Measurements from ENCODE around the gene ERC2.
"Not testable (repeated sequence)": the region's sequence is repeated elsewhere in the genome, so short reads cannot be mapped to it uniquely, and the experiment has no call there.

Gene ERC2

DNA sequence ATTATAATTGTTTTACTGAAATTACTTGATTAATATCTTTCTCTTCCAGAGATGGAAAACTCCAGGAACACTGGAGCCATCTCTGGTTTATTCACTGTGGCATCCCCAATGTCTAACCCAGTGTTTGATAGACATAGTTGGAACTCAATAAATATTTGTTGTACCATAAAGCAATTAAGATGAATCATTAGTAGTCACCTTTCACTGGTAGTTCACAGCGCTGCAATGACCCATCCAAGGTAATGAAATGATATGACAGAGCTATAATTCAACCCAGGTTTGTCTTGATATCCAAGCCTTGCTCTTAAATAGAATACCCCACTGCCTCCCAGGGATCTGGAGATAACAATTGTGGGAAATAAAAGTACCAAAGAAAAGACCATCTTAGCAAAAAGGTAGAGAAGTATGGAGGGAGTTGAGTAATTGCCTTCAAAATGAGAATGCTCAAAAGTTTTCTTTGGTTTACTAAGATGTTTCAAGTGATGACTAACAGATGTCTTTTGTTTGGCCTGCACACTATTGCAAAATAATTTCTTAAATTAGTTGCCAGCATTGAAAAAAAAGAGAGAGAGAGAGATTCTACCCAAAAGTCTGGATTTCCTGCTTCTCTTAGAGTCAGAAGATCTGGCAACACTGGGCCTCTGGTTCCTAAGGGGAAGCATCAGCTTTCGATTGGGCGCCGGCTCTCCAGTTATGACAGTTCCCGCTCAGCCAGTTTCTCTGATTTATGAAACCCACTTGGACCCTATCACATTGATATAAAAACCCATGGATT lies 348.5 kb downstream of the ERC2 start:
- DNase-seq (ENCODE audit: low read depth): no peak

DNA sequence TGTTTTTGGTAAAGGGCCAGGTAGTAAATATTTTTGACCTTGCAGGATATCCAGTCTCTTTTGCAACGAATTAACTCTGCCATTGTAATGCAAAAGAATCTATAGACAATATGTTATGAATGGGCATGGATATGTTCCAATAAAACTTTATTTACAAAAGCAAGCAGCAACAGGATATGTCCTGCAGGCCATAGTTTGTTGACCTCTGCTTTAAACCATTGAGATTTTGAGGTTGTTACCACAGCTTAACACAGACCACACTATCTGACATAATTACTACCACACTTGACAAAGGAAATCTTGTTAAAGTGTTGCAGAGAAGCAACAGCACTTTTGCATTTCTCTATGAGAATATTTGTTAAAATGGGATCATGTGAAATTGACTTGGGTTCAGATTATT lies 349.3 kb downstream of the ERC2 start:
- DNase-seq (ENCODE audit: low read depth): no peak

DNA sequence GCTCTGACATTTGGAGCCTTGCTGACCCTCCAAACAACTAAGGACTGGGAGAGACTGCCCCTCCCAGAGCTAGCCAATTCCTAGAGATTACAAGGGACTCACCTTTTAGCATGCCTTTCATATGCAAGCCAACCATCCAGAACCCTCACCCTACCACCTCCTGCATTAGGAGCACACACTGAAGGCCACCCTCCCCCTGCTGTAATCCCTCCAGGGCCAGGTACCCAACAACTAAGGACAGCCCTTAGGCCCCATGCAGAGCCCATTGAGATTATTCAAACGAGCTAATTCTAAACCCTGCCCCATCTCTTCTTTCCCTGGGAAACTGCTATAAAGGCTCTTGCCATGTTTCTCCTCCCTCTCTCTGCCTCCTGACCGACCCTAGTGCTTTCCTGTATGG lies 352.6 kb downstream of the ERC2 start:
- no peak for DNase-seq (ENCODE audit: low read depth)

DNA sequence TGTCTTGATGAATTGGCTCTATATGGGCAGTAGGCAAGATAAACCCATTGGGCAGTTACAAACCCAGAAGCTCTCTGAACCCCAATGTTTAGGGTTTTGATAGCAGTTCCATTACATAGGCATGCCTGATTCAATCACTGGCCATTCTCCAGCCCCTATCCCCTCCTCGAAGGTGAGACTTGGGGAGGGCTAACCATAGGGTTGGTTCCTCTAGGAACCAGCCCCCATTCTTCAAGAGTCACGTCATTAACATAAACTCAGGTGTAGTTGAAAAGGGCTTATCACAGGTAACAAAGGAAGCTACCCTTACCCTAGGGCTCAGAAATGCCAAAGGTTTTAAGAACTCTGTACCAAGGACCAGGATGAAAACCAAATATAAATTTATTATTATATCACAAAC lies 353.1 kb downstream of the ERC2 start:
- no peak for DNase-seq (ENCODE audit: low read depth)

DNA sequence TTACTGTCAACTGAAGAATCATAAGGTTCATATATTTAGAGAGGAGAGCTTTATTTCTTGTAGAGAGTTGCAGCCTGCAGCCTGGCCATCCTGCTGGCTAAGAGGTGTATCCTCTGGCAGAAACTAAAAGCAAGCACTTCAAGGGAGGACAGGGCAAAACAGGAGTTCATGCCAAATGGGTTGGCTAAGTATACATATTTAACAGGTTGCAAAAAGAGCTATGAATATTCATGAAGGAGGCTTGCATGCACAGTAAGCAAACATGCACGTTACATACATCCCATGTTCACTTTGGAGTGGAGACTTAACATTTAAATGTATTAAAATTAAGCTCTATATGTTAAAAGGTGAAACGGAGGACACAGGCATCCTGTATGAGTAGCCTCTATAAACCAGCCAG lies 354.4 kb downstream of the ERC2 start:
- DNase-seq (ENCODE audit: low read depth): no peak

DNA sequence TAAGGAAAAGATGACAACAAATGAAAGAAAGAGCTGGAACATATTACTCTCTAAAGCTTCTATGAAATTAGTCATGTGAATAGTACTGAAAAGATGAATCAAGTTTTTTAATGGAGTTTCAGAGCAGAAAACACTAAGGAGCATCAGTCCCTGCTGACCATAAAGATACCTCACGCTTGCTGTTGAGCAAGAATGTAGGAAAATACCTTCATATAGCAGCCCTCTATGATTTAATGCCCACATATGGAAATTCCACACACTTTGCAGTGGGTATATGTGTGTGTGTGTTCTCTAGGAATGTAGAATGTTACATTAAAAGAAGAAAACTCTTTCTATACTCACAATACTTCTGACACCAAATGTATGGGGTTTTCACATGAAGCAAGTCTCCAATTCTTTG lies 355.0 kb downstream of the ERC2 start:
- DNase-seq (ENCODE audit: low read depth): no peak

DNA sequence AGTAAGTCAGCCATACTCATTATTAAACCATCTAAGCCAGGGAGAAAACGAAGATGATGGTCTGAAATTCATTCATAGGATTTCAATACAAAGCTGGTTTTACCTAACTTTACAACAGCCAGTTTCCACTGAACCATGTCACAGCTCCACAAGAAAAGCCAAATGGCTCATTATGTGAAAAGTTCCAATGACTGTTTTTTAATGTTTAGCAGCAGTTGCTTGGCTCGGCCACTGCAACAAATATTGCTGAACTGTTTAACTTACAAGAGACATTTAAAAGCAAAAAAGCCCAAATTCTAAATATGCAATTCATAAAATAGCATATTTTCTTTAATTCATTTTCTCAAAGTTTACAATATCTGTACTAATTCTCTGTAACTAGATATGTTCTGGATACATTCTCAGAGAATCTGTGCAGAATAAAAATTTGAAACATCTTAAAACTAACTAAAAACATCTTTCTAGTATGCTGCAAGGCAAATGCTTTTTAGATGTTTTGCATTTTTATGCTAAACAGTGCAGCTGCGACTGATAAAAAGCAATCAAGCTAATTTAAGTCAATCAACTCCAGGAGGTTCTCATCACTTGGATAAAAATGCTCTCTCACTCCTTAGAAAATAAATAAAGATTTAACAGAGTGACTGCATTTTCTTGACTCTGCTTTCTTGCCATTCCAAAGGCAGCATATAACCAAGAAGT lies 356.5 kb downstream of the ERC2 start:
- no peak for DNase-seq (ENCODE audit: low read depth)

DNA sequence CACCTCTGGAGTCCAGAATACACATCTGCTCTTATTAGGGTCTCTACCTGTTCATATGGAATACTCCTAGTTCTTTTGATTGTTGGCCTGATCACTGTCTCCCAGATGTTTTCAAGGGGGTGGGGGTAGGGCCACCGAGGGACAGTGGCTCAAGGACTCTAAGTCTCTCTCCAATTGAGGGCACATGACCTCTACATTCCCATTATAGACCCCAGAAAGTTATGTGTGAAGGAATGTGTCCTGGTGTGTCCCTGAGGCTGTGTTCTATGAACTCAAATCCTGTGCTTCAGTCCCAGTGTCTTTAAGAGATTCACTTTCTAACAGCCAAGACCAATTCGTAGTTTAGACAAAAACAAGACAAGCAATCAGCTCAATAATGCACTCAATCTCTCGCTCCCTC lies 357.4 kb downstream of the ERC2 start:
- no peak for DNase-seq (ENCODE audit: low read depth)

DNA sequence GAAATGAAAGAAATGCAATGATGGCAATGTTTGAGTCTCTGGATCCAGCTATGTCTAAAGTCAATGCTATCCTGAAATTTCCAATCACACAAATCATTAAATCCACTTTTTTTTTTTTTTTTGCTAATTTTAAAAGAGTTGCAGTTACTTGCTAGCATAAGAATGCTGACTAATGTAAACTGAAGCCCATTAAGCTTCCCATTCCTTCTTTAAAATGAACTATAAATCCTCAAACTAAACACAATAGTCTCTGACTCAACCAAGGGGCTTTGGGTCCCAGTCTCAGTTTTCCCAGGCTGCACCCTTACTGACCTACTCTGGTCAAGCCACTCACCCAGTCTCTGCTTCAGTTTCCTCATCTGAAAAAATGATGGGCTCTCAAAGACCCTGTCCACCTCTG lies 361.1 kb downstream of the ERC2 start:
- no peak for DNase-seq (ENCODE audit: low read depth)

DNA sequence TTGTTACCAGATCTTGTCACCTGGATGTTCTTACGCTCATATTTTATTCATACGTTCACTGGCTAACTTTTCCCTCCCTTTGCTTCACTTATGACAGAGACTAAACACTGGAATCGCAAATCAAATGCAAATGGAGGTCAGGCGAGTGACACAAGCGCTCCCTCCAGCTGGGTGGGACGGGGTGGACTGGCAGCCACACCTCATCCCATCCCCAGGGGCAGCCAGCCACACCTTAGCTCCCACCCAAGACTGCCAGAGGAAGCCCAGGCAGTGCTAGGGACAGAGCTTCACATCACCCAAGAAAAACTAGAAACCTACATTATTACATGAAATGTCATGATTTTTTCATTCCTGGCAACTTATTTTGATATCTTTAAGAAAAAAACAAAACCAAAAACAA lies 366.2 kb downstream of the ERC2 start:
- no peak for DNase-seq (ENCODE audit: low read depth)

DNA sequence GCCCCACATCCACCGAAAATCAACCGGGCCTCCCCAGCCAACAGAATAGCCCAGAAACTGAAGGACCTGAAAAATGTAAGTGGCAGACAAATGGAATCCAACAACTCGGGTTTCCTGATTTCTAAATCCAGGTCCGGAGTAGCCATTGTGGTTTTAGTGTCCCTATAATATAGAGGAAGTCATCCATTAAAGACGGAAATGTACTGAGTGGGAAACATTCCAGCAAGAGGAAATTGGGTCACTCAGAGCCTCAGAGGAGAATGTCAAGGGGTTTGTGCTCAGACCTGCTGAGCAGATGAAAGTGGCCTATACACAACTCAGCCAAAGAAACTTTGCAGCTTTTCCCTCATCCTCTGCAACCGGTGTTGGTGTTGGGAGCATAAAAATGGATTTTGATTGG lies 366.7 kb downstream of the ERC2 start:
- DNase-seq (ENCODE audit: low read depth): no peak

DNA sequence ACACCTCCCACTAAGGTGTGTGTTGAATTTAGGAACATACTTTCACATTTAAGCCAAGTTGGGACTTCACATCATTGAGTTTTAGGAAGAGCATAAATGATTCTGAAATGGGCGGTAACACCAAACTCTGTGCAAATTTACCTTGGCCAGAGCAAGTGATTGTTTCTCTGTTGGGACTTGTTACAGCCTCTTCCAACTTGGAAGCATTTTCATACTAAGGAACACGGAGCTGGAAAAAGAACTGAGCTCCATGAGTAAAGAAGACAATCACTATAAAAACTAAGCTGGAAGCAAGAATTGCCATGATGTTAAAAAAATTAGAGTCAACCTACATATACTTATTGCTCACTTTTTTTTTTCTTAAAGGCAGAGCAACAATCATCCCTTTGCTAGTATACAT lies 371.3 kb downstream of the ERC2 start:
- no peak for DNase-seq (ENCODE audit: low read depth)

DNA sequence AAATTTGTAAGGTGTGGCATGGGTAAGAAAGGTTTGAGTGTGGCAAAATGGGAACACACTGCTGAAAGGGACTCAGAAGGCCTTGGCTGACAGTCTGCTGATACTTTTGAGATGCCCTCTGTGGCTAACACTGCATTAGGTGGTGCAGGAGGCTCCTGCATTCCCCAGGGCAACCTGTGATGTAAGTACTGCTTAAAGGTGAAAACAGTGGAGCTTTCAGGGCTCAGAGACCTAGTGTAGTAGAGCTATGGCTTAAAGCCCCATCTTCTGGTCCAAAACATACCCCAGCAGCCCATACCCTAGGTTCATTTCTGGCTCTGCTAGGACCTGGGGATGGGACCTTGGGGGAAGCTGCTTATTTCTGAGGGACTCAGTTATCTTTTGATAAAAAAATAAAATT lies 374.1 kb downstream of the ERC2 start:
- no peak for DNase-seq (ENCODE audit: low read depth)

DNA sequence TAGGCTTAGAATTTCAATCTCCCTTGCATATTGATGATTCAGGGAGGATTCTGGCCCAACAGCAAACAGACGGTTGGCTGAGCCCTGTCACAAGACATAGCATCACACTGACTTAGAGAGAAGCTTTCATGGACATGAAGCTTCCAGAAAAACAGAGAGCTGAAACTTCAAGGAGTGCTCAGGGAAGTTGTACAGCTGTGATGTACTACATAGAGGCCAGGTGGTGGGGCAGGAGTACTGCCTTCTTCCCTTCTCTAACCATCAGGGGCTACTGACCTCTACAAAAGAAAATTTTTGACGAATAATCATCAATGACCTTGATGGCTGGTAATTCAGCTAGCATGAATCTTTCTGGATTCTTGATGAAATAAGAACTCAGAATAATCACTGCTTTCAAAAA lies 378.5 kb downstream of the ERC2 start:
- no peak for DNase-seq (ENCODE audit: low read depth)

DNA sequence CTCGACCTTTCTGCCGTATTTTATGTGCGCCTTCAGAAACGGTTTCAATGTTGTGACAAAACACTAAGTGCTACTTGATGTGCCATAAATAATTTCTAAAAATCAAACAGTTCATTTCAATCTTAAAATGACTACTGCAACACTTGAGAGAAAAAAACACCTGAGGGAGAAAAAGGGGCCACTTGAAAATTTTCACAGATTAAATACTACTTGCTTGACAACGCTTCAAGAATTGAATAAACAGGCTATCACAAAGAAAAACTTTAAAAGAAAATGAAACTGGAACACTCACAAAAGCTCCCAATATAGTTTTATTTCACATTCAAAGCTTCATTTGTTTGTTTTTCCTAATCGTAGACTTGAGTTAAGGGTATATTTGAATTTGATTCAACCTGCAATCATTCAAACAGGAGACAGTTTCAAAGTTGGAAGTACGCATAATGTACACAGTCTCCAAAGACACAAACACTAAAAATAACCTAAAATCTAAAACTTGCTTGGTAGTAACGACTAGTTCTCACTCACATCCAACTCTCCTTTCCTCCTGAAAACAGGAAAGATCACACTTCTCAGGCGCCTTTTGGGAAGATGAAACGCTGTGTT lies 380.7 kb downstream of the ERC2 start:
- DNase-seq (ENCODE audit: low read depth): no peak

DNA sequence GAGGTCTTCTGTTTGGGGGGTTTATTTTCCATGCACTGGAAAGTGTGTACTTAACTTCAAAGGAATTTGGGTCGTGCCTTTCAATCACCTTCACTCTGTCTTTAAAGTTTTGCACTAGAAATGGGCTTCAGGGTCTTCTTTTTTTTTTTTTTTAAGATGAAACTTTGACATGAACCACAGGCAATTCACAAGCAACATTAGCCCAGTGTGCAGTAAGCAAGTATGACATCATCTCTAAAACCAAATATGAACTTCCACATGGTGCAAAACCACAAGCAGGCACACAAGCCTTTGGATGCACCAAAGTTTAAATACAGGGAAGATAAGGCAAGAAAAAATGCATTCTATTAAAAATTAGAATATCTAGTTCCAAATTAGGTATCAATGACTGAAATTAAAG lies 381.9 kb downstream of the ERC2 start:
- DNase-seq (ENCODE audit: low read depth): no peak

DNA sequence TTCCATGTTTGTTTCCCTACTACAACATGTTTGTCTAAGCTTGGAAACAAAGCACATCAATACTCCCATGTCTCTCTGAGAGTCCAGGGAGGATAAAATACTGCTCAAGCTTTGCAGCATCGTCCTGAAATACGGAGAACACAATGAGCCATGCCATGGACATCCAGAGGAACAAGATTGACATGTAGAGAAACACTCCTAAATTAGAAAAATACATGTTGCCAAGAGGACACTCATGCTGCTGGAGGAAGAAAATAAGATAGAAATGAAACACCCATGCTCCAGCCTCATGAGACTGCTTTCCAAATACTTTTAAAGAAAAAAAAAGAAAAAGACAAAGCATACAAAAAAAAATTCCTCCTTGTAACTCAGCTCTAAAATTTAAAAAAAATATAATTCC lies 387.0 kb downstream of the ERC2 start:
- no peak for DNase-seq (ENCODE audit: low read depth)

DNA sequence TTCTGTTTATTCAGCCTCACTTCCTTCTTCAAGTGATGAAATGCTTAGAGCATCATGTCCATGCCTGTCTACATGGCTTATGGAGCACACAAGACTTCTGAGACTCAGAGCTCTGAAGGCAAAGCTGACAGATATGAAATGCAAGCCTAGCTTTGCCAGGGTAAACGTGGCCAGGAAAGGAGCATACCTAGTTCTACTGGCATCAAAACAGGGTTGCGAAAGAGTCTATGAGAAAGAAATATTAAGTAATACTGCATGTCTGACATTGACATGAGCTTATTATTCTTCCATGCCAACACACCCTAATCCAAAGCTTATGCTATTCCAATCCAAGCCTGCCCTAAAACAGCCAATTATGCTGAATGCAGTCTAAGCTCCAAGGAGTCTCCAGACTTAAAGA lies 391.5 kb downstream of the ERC2 start:
- no peak for DNase-seq (ENCODE audit: low read depth)

DNA sequence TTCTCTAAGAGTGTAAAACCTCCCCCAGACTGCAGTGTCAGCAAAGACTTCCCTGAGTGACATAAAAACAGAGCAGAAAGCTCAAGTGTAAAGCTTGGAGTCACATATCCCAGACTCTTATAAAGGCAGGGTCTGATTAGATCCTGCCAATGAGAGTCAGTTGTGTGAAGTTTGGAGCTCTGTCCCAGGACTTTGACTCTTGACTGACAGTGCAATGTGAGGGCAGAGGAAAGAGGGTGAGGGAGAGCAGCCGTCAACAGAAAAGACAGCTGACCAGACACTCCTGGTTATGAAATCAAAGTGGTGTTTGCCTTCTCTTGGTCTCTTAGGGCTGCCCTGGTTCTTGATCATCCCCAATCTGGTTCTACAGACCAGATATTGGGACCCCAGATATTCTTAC lies 393.2 kb downstream of the ERC2 start:
- no peak for DNase-seq (ENCODE audit: low read depth)

DNA sequence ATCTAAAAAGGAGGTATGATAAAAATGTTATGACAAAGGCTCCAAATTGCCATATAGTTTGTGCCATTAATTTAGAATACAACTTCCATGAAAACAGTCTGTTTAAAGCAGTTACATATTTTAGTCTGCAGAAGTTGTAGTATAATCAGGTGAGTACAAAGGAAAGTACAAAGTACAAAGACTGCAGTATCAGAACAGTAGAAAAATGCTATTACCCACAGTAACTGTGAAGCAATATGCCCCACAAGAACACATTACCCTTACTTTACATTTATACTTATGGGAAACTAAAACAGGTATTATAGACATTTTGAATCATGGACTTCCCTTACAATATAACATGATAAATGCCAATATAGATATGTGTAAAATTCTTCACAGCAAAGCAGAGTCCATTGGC lies 398.5 kb downstream of the ERC2 start:
- no peak for DNase-seq (ENCODE audit: low read depth)

DNA sequence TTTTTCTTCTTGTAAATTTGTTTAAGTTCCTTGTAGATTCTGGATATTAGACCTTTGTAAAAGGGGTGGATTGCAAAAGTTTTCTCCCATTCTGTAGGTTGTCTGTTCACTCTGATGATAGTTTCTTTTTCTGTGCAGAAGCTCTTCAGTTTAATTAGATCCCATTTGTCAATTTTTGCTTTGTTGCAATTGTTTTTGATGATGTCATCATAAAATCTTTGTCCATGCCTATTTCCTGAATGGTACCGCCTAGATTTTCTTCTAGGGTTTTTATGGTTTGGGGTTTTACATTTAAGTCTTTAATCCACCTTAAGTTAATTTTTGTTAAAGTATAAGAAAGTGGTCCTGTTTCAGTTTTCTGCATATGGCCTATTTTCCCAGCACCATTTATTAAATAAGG lies 401.9 kb downstream of the ERC2 start:
- DNase-seq (ENCODE audit: low read depth): not testable (repeated sequence)

DNA sequence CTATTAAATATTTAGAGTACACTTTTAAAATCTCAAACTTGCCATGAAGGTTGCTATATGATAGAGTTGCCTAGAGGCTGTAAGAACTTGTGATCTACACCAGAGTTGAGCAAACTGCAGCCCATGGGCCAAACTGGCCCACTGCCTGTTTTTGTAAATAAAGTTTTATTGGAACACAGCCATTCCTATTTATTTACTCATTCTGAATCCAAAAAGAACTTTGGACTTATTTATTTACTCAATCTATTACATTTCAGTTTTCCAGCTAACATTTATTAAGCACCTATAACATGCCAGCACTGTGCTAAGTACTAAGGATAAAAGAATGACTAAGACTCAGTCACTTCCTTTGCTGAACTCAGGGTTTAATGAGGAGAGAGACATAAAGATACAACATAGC lies 403.6 kb downstream of the ERC2 start:
- DNase-seq (ENCODE audit: low read depth): no peak

DNA sequence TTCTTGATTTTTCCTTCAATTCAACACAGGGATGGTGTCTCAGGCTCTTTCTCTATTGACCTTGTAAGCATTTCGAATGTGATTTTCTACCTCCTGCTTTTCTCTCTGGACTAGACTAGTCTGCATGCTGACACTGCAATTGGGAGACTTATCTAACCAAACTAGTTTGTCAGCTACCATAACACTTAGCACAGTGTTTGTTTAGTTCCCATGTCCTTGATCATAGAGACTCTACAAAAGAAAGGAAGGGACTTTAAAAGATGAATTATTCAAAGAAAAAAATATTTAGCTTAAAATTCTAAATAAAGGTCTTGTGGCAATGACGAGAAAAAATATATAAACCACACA lies 407.0 kb downstream of the ERC2 start:
- DNase-seq (ENCODE audit: low read depth): no peak

All from CMK (cell line).